LoVo (cell line): ENCODE measurements around the gene QPRT.
"Not testable (repeated sequence)": the region's sequence is repeated elsewhere in the genome, so short reads cannot be mapped to it uniquely, and the experiment has no call there.

Source experiments
- DNase-seq: peaks from one replicate; pipeline ENCODE4 v3.0.0-alpha.2; 2016; ENCODE audit warnings: low spot score

Gene QPRT

DNA sequence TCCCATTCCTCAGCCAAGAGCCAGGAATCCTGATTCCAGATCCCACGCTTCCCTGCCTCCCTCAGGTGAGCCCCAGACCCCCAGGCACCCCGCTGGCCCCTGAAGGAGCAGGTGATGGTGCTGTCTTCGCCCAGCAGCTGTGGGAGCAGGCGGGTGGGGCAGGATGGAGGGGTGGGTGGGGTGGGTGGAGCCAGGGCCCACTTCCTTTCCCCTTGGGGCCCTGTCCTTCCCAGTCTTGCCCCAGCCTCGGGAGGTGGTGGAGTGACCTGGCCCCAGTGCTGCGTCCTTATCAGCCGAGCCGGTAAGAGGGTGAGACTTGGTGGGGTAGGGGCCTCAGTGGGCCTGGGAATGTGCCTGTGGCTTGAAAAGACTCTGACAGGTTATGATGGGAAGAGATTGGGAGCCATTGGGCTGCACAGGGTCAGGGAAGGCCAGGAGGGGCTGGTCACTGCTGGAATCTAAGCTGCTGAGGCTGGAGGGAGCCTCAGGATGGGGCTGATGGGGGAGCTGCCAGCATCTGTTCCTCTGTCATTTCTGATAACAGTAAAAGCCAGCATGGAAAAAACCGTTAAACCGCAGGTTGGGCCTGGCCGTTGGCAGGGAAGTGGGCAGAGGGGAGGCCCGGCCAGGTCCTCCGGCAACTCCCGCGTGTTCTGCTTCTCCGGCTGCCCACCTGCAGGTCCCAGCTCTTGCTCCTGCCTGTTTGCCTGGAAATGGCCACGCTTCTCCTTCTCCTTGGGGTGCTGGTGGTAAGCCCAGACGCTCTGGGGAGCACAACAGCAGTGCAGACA is 15.8 kb upstream of the QPRT start, which contains the start of gene SPN:
Gene SPN (plus strand): TSS at position 232 of the 791 bp plus-strand sequence. CDS start 482 bp downstream, at position 714.
- DNase-seq, result no peak

- no peak for DNase-seq
Observed at GRCh38 chr16:29663807-29664090, 15.2 kb upstream of the QPRT start.

DNA sequence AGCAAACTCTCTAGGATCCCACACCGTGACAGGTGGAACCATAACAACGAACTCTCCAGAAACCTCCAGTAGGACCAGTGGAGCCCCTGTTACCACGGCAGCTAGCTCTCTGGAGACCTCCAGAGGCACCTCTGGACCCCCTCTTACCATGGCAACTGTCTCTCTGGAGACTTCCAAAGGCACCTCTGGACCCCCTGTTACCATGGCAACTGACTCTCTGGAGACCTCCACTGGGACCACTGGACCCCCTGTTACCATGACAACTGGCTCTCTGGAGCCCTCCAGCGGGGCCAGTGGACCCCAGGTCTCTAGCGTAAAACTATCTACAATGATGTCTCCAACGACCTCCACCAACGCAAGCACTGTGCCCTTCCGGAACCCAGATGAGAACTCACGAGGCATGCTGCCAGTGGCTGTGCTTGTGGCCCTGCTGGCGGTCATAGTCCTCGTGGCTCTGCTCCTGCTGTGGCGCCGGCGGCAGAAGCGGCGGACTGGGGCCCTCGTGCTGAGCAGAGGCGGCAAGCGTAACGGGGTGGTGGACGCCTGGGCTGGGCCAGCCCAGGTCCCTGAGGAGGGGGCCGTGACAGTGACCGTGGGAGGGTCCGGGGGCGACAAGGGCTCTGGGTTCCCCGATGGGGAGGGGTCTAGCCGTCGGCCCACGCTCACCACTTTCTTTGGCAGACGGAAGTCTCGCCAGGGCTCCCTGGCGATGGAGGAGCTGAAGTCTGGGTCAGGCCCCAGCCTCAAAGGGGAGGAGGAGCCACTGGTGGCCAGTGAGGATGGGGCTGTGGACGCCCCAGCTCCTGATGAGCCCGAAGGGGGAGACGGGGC is 14.7 kb upstream of the QPRT start:
- DNase-seq, result no peak

- DNase-seq, result no peak
Observed at GRCh38 chr16:29665294-29666077, 13.5 kb upstream of the QPRT start.

DNA sequence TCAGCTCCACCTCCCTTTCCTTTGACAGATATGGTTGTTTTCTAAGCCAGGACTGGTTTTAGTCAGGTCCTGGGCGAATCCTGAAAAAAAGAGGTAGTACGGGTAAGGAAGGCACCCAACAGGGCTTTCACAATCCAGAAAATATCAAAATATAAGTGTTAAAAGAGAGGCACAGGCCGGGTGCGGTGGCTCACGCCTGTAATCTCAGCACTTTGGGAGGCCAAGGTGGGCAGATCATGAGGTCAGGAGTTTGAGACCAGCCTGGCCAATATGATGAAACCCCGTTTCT is 11.7 kb upstream of the QPRT start:
- DNase-seq, result not testable (repeated sequence)

- no peak for DNase-seq
Observed at GRCh38 chr16:29667755-29668154, 11.2 kb upstream of the QPRT start.

- DNase-seq, result no peak
Observed at GRCh38 chr16:29668267-29668666, 10.7 kb upstream of the QPRT start.

DNA sequence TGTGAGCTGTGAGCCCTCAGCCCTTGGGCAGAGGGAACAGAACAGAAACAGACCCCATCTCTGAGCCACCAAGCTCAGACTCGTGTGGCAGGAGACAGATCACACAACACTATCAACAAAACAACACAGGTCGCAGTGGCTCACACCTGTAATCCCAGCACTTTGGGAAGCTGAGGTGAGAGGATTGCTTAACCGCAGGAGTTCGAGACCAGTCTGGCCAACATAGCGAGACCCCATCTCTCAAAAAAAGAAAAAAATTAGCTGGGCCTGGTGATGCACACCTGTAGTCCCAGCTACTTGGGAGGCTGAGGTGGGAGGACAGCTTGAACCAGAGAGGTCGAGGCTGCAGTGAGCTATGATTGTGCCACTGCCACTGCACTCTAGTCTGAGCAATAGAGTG is 5.5 kb upstream of the QPRT start:
- DNase-seq, result no peak

GRCh38 chr16:29674188-29674587 is 4.8 kb upstream of the QPRT start:
- DNase-seq, result no peak

GRCh38 chr16:29675811-29676643 is 3.0 kb upstream of the QPRT start:
- no peak for DNase-seq

GRCh38 chr16:29676989-29677785 is 1.8 kb upstream of the QPRT start:
- DNase-seq, result no peak

- no peak for DNase-seq
Observed at GRCh38 chr16:29680180-29680598, 1.2 kb downstream of the QPRT start.

DNA sequence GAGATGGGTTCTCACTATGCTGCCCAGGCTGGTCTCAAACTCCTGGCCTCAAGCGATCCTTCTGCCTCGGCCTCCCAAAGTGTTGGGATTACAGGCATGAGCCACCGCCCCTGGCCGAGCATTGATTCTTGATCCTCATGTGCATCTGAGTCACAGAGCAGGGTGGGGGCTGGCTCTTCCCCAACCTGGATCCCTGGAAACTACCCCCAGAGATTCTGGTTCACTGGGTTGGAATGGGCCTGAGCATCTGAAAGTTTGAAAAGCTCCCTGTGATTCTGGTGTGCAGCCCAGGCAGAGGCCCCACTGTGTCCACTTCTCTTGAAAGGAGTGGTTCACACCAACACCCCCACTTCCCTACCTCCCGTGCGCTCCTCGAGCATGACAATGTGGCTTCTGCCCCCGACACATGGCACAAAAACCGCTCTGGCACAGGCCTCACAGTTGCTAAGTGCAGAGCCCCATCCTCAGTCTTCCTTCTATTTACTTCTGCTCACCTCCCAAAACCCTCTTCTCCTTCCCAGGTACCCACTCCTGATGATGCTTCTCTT is 4.6 kb downstream of the QPRT start:
- no peak for DNase-seq

GRCh38 chr16:29684679-29685078 is 5.7 kb downstream of the QPRT start:
- no peak for DNase-seq

DNA sequence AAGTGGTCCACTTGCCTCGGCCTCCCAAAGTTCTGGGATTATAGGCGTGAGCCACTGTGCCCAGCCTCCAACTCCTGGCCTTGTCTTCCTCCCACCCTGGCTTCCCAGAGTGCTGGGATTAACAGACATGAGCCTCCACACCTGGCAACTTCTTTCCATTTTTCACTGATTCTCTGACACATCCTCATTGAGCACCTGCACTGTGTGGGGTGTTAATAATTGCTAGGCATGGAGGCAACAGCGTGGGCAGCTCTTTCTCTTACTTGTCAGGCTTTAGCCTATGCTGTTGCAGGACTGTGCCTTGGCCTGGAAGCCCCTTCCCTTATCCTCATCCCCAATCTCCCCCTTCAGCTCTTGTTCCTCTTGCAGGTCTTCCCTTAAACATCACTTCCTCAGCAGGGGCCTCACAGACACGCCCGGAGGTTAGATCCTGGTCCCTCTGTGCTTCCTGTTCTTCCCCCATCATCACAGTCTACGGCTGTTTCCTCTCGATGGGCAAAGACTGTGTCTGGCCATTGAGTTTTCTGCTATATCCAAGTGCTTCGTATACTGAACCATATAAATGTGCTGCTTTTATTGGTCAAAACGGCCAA is 7.9 kb downstream of the QPRT start:
- no peak for DNase-seq

DNA sequence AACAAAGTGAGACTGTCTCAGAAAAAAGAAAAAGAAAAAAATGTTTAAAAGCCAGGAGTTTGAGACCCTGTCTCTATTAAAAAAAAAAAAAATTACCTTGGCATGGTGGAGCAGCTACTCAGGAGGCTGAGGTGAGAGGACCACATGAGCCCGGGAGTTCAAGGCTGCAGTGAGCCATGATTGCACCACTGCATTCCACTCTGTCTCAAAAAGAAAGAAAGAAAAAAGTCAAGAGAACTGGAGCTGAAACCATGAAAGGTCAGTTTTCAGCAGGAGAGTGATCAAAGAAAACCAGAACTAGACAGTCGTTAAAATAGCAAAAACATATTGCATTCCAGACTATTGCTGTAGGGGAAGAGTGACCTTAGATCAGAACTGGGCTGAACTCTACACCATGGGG is 8.8 kb downstream of the QPRT start:
- DNase-seq, result no peak

DNA sequence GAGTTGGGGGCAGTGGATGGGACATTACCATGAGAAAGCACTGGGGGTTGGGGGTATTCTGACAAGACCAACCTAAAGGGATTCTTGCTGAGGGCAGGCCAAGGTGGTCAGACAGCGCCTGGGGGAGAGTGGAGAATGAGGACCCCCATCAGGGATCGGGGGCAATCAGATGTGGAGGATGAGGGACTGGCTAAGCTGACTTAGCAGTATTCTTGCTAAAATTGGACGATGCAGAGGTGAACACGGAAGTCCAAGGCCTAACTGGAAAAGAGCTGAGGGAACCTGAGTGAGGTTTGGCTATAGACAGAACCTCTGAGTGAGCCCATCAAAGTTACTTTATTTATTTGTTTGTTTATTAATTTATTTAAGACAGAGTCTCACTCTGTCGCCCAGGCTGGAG is 9.2 kb downstream of the QPRT start:
- no peak for DNase-seq

DNA sequence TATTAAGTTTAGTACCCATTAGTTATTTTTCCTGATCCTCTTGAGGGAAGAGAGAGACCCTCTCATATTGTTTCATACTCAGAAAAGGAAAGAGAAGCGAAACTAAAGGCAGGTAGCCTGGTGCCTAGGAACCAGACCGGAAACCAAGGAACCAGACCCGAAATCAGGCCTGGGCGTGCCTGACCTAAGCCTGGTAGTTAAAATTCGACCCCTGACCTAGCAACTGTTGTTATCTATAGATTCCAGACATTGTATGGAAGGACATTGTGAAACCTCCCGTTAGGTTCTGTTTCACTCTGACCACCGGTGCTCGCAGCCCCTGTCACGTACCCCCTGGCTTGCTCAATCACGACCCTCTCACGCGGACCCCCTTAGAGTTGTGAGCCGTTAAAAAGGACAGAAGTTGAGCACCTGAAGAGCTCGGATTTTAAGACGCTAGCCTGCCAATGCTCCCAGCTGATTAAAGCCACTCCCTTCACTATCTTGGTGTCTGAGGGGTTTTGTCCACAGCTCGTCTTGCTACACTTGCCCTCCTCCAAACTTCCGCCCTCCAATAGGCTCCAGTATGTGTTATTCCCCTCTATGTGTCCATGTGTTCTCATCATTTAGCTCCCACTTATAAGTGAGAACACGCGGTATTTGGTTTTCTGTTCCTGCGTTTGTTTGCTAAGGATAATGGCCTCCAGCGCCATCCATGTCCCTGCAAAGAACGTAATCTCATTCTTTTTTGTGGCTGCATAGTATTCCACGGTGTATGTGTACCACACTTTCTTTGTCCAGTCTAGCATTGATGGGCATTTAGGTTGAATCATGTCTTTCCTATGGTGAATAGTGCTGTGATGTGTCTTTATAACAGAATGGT is 10.7 kb downstream of the QPRT start:
- DNase-seq, result not testable (repeated sequence)

DNA sequence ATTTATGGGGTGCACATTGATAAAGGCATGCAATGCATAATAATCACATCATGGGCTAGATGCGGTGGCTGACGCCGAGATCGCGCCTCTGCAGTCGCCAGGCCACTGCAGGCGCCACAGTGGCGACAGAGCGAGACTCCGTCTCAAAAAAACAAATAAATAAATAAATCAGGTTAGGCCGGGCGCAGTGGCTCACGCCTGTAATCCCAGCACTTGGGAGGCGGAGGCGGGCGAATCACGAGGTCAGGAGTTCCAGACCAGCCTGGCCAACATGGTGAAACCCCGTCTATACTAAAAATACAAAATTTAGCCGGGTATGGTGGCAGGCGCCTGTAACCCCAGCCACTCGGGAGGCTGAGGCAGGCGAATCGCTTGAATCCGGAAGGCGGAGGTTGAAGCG is 13.6 kb downstream of the QPRT start:
- DNase-seq, result not testable (repeated sequence)
